ENCODE results near the gene DDX10. TPM values are rescaled to one million over a fixed set of nuclear protein-coding genes. Genes with fewer than 3 reads are reported as not detected.

DDX10 gene
- total and polyA plus RNA-seq, 2 of the 8 experiments (the other 6 are each of a cell fraction or from before 2014, with no cell fraction given), result 49.2 to 52.2 TPM

- no peak overlapping the region for H4K8ac ChIP-seq (ENCODE audit: extremely low read depth, insufficient read depth, low read length)
- H3K18ac ChIP-seq (ENCODE audit: extremely low read depth, low read length), result no peak overlapping the region
- no peak overlapping the region for H3K14ac ChIP-seq (ENCODE audit: insufficient read length)
- H3K27me3 ChIP-seq (replicated peaks in 1 of 4; ENCODE audit: control insufficient read depth in 3 of 4, extremely low read depth in 1 of 4, insufficient read depth in 3 of 4, low read length in 3 of 4), result no peaks in the 10 kb centered on the region
- H3K4me2 ChIP-seq (ENCODE audit: insufficient read depth in 1 of 2, low read depth in 2 of 2, low read length in 2 of 2), result no peak overlapping the region
- no peaks in the 10 kb centered on the region for H3K79me1 ChIP-seq (ENCODE audit: low read depth, low read length)
- no peak overlapping the region for H3K23ac ChIP-seq (ENCODE audit: insufficient read length)
- H2BK12ac ChIP-seq (ENCODE audit: low read depth, low read length), result no peak overlapping the region
- no peak overlapping the region for H2BK15ac ChIP-seq (ENCODE audit: low read length)
- ChIA-PET CTCF (ENCODE audit: partially characterized antibody) (no interaction called here), POLR2A (ENCODE audit: partially characterized antibody) (no interaction called here)
- H3K9me3 ChIP-seq (ENCODE audit: insufficient read depth in 2 of 2, low read depth in 1 of 2, low read length in 1 of 2), result no peaks in the 10 kb centered on the region
- no peak overlapping the region for H3K9ac ChIP-seq (replicated peaks in 1 of 4; ENCODE audit: extremely low read depth in 1 of 4, low read depth in 3 of 4, low read length in 3 of 4)
- H3K27ac ChIP-seq (ENCODE audit: low read depth, low read length), result no peak overlapping the region
- no peak overlapping the region for H4K91ac ChIP-seq (replicated peaks; ENCODE audit: insufficient read length, low read length)
- H3K4me1 ChIP-seq (replicated peaks in 1 of 4; ENCODE audit: control insufficient read depth in 3 of 4, insufficient read depth in 4 of 4, low read length in 3 of 4), result no peaks in the 10 kb centered on the region
- no peak overlapping the region for H2AFZ ChIP-seq (ENCODE audit: low read length)
- no peak overlapping the region for H3K56ac ChIP-seq (replicated peaks; ENCODE audit: insufficient read length, low read depth, low read length)
- H4K5ac ChIP-seq (ENCODE audit: insufficient read length, low read depth, low read length), result no peak overlapping the region
- no peak overlapping the region for H2BK5ac ChIP-seq (ENCODE audit: low read depth, low read length)
- DNase-seq (ENCODE audit: low read depth in 1 of 2, low spot score in 2 of 2), result no peak
- H3K23me2 ChIP-seq (ENCODE audit: low read depth, low read length), result no peaks in the 10 kb centered on the region
- FAIRE-seq, result no peak
- no peak overlapping the region for H2BK20ac ChIP-seq (ENCODE audit: low read length)
- no peak overlapping the region for H3K4me3 ChIP-seq (ENCODE audit: extremely low read depth in 1 of 4, insufficient read depth in 2 of 4, low read depth in 3 of 4, low read length in 4 of 4)
- H2AK5ac ChIP-seq (ENCODE audit: low read depth, low read length), result no peak overlapping the region
- no peak overlapping the region for H2BK120ac ChIP-seq (replicated peaks; ENCODE audit: low read depth, low read length)
- H4K20me1 ChIP-seq (replicated peaks in 1 of 2; ENCODE audit: control insufficient read depth in 1 of 2, insufficient read depth in 2 of 2, low read length in 2 of 2), result no peaks in the 10 kb centered on the region
- no peak overlapping the region for H3K4ac ChIP-seq (replicated peaks; ENCODE audit: insufficient read length, low read depth, low read length)
- H3K36me3 ChIP-seq (ENCODE audit: control insufficient read depth in 2 of 4, insufficient read depth in 4 of 4, low read length in 3 of 4), result peaks cover 0 to 4% (median 0%) of the 10 kb centered on the region in 4 experiments; a peak in 1 of 8 replicates
- no peaks in the 10 kb centered on the region for H3K79me2 ChIP-seq (ENCODE audit: control insufficient read depth in 1 of 2, insufficient read depth in 2 of 2, low read length in 2 of 2)
- TF ChIP-seq HDAC2 (IDR thresholded peaks at IDR 0.05; ENCODE audit: borderline replicate concordance in 1 of 2, low read depth in 2 of 2, low read length in 2 of 2), result no peak
- no peak for TF ChIP-seq CHD2 (IDR thresholded peaks at IDR 0.05; ENCODE audit: low read length)
- no peak for TF ChIP-seq RBBP5 (IDR thresholded peaks at IDR 0.05; ENCODE audit: borderline replicate concordance, low read depth, low read length)
- no peak for TF ChIP-seq SP4 (IDR thresholded peaks at IDR 0.05; ENCODE audit: low read length)
- TF ChIP-seq CEBPB (IDR thresholded peaks at IDR 0.05; ENCODE audit: low read depth, low read length), result no peak
- no peak for TF ChIP-seq EGR1 (IDR thresholded peaks at IDR 0.05; ENCODE audit: borderline replicate concordance, low read depth, low read length)
- no peak for TF ChIP-seq MAX (IDR thresholded peaks at IDR 0.05)
- TF ChIP-seq FOSL1 (IDR thresholded peaks at IDR 0.05; ENCODE audit: insufficient read depth, low read depth, low read length), result no peak
- no peak for TF ChIP-seq EZH2 (IDR thresholded peaks at IDR 0.05; ENCODE audit: low read depth, low read length, severe bottlenecking)
- no peak for TF ChIP-seq SP2 (IDR thresholded peaks at IDR 0.05; ENCODE audit: low read length)
- no peak for TF ChIP-seq CREB1 (IDR thresholded peaks at IDR 0.05)
- TF ChIP-seq KDM4A (IDR thresholded peaks at IDR 0.05; ENCODE audit: low read depth, low read length, severe bottlenecking), result no peak
These were observed 186.9 kb downstream of the DDX10 start for GRCh38 chr11:108851781-108852180.

Data from H1 (cell line).